ENCODE data around the gene SETBP1.
A peak's percentile ranks its signal among the peaks of the same experiment; 100 is the strongest.
"Not testable (repeated sequence)": the region's sequence is repeated elsewhere in the genome, so short reads cannot be mapped to it uniquely, and the experiment has no call there.

The SETBP1 gene

DNA sequence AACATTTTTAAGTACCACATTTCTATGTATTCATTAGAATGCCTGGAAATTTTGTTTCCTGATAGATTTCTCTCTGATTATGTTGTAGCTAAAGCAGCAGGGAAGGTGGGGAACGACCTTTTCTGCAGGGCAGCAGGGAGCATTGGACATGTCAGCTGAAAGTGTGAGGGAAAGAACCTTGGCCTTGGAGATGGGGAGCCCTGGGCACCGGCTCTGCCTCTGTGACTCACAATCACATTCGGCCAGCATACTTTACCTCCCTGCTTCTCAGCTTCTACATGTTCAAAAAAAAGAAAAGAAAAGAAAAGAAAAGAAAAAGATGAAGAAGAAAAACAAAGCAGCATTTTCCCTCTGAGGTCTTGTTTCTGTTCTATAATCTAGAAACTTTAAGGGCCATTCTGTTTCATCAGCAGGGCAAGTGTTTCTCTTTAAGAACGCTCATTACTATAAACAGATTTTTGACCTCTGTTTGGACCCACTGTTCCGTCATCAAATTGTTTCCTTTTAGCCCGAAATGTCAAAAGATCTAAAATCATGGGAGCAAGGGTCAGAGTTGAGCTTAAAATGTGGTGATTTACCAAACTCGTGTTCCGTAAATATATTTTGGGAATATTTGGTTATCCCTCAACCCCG is 27.9 kb downstream of the SETBP1 start:
- DNase-seq = no peak

DNA sequence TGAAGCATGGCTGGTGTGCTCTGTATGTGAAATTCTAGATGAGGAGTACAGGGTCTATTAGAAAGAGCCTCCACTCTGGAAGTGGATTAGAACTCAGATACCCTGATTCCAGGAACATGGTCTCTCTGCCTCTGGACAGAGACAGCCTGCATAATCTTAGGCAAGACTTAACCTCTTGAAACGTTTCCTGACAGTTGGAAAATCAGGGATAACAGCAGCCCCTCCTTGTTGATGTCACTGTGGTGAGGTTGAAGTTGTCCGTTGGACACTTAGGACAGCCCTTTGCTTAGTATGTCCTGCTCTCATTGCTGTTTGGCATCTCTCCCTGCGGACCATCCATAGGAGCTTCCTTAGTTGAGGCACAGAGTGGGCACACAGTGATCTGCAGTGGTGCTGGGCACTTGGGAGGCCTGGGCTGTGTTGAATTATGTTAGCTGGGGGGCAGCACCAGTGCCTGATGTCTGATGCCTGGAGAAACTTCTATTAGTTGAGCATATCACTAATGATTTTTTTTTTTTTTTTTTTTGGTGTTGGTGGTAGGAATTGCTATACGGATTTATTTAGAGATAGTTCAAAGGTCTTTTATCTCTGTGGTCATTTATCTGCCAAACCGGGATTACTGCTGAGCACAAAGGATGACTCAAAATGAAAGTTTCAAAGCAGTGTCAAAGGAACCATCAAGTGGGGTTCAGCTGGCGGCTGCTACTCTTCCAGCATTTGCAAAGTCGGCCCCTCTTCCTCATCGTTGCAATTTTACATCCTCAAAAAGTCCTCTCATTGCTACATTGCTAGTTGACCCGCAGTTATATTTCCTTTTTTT is 28.8 kb downstream of the SETBP1 start:
- peak in 1 of 2 donors; percentile 16 for DNase-seq

DNA sequence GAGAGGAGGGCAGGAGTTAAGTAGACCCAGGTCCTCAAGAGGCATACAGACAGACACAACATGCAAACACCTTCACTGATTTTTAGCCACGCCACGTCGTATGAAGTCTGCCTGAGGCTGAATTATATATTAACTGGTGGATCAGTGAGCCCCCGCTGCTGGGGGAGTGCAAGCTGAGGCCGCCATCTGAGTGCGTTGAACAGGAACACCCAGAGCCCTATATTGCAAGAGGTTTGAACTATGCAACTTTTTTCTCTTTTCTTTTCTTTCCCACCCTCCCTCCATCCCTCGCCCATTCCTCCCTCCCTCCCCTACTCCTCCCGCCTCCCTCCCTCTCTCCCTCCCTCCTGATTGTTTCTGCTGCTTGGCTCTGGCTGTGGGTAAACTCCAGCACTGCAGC is 30.2 kb downstream of the SETBP1 start:
- DNase-seq = no peak

DNA sequence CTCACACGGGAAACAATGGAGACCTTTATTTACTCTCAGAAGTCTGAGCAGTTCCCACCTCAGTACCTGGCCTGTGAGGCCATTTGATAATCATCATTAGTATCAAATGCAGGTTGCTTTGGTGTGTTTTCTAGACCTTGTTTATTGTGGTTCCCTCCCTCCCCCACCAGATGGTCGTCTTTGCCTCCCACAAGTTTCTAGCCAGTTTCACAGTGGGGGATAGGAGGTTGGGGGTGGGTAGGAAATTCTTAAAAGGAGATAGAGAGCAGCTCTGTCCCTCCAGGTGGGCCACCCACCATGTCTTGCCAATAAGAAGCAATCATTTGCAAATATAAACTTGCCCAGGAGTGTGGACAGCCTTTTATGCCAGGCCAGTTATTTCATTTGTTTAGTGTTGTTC is 31.3 kb downstream of the SETBP1 start:
- DNase-seq = no peak

DNA sequence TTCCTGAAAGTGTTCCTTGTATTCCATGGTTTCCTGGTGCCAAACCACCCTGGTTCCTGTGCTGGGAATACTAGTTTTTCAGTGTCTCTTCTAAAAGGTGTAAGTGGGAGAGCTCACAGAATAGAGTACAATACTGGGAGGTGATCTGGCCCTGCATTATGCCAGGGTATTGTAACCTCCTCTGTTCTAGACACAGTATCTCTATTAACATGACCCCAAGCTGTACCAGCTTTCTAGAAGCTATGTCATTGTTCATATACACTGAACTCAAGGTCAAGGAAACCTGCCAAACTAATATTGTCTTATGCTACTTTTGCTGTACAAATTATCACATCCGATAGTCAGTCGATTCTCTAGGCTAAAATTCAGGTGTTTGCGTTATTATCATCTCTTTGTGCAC is 32.7 kb downstream of the SETBP1 start:
- no peak for DNase-seq

DNA sequence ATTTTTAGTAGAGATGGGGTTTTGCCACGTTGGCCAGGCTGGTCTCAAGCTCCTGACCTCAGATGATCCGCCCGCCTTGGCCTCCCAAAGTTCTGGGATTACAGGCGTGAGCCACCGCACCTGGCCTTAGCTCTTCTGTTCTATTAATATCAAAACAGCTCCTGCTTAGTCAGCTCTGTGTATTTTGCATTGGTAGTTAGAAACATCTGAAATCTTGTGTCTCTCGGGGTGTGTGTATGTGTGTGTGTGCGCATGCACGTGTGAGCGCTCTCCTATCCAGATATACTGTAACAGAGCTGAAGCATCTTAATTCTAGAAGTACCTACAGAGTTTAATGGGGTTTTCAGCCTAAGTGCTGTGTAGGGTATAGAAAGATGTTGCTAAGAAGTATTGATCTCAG is 33.7 kb downstream of the SETBP1 start:
- no peak for DNase-seq

DNA sequence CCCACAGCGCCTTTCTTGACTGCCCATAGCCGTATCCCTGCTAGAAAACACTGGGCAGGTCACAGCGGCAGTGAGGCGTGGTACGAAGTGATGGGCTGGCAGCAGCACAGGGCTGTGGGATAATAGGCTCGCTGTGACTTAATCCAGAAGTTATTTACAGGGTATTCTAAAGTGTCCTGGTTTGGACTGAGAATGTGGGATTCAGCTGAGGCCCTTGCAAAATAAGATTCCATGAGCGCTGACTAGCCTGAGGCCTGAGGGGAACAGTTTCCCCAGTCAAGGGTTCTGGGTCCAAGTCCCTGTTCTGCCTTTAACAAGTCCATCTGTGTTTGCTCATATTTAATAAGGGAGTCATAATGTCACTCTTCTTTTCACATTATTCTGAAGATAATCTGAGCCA is 34.6 kb downstream of the SETBP1 start:
- DNase-seq = no peak

DNA sequence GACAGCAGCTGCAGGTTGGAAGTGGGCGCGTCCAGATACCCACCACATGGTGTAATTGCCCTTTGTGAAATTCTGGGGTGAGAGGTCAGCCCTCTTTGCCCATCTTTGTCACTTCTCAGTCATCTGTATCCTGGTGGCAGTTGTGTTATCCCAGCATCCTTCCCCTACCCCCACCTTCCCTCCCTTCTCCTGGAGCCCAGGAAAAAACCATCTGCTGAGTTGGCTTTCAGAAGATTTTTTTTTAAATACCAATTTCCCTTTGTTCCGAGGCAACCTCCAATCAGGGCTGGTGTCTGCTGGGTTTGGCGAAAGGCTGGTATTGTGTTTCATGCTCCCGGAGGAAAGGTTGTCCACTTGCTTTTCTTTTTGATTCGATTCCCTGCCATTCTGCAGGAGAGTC is 35.2 kb downstream of the SETBP1 start:
- DNase-seq = no peak

DNA sequence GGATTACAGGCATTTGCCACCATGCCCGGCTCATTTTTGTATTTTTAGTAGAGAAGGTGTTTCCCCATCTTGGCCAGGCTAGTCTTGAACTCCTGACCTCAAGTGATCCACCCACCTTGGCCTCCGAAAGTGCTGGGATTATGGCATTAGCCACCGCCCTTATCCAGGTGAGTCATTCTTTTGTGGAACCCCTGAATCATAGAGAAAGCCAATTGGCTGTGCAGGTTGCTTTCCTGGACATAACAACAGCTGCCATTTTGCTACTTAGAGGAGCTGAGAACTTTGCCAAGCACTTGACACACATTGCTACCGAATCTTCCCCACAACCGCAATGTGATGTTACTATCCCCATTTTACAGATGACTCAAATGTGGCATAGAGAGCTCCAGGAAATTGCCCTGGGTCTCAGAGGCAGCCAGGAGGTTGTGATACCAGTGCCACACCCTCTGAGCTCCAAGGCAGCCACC is 36.0 kb downstream of the SETBP1 start:
- peak in 1 of 2 donors; percentile 18 for DNase-seq

DNA sequence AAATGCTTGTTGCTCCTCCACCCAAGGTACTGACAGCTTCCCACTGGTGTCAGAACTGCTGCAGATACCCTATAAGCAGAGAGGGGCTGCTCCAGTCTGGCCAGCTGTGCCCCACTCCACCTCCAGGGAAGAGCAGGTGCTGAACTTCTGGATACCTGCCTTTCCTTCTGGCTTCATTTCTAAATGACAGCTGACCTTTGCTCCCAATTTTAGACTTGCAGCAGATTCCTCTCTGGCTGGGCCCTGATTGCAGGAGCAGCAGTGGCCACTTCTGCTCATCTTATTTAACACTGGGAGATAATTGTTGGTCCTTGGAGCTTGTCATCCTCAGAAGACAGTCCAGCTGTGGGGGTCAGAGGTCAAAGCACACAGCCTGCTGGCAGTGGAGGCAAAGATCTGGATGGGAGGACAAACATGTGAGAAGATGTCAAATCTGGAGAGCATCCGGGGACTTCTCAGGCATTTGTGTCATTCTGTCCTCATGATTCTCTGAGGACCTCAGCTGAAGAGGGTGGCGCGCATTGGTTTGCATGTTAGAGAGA is 38.9 kb downstream of the SETBP1 start:
- no peak for DNase-seq

DNA sequence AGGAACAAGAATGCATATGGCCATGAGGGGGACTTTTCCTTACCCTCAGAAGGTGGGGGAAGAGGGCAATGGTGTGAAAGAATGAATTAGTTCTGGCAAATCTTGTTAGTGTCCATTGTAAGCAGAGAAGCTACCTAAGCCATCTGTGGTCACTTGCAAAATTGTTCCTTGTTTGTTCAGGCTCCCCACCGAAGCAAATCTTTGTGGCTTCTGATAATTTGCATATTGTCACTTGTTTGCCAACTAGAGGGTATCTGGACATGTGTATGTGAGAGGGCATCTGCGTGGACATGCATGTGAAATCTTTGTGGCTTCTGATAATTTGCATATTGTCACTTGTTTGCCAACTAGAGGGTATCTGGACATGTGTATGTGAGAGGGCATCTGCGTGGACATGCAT is 41.1 kb downstream of the SETBP1 start:
- not testable (repeated sequence) for DNase-seq

DNA sequence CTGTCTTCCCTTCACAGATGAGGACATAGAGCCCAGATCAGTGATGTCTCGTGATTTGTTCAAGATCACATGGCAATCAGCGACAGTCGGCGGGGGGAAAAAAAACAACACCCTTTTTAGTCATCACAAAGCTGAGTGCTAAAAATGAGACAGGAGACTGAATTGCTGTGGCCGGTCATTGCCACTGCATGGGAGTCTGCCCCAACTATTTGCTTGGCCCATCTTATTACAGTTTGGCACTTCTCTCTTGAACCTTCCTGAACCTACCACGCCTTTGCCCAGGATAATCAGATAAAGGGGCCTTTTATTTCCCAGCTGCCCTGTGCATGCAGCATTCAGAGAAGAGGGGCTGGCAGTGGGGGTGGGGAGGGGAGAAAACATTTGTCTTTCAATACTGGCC is 42.7 kb downstream of the SETBP1 start:
- peak; percentile 18 to 27 for DNase-seq

DNA sequence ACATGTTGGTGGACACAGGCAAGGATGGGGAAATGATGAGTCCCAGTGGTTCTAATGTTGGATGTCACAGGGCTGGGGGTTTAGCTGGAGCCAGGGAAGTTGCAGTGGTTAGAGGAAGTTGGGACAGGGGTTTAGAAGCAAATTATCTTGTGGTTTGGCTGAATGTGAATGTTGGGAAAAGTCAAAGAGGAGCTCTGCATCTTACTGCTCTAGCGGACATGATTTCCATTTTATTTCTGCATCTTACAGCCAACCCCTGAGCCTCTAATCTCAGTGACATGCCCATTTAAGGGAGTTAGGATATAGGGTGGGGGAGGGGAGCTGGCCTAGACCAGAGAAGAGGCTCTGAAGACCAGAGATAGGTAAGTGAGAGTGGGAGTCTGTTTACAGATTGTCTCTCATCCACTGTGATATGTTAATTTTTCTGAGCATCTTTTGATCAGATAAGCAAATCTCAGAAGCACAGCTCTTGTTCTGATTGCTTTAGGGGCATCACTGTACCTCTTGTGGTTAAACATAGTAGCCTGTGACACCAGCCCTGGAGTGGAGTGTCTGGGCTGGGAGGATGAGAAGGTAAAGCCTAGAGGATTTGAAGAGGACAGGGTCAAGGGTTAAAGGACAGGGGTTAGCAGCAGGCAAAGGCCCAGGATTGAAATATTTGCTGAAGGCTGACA is 43.6 kb downstream of the SETBP1 start:
- peak in 1 of 2 donors; percentile 37 for DNase-seq

DNA sequence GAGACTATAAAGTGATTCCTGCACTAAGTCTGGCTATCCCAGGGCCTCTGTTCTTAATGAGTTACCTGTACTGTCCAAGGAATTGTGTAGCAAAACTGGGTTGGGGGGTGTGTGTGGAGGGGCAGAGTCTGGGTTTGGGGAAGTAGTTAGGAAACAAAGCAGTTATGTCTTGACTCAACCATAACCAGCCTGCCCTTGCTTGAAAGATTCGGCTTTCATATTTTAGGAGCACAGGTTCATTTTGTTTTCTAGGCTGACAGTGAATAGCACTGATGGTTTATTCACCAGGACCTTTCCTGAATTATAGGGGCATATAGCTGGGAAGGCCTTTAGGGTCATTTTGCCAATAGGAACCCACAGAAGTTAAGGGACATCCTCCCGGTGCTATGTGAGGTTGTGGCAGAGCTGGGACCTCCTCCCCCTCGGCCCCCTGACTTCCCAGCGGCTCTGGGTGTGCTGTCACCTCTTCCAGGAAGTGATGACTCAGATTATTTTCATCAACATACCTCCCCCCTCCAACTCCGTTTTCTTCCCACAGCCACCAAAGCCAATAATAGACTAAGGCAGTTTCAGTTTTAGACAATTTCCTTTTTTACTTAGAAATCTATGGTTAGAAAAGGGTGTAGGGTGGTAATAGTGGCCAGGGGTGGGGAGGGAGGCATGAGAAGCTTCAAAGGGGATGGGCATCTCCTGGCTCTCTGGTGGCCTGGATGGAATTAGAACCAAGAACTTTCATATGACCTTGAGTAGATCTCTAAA is 44.8 kb downstream of the SETBP1 start:
- DNase-seq = peak; percentile 83 to 87

DNA sequence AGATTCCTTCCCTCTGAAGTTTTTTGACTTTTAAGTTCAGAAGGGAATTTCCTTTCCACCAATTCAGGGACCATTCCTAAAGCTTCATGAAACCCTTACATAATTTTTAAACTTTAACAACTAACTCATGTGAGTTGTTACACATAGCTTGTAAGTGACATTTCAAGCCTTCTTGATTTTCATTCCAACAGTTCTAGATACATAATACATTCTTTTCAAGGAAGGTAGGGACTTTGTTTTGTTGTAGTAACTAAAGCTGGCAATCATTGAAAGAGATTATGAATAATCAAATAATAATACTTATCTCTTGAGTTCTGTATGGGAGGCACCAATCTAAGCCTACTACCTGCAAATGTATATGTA is 45.4 kb downstream of the SETBP1 start:
- DNase-seq = no peak

DNA sequence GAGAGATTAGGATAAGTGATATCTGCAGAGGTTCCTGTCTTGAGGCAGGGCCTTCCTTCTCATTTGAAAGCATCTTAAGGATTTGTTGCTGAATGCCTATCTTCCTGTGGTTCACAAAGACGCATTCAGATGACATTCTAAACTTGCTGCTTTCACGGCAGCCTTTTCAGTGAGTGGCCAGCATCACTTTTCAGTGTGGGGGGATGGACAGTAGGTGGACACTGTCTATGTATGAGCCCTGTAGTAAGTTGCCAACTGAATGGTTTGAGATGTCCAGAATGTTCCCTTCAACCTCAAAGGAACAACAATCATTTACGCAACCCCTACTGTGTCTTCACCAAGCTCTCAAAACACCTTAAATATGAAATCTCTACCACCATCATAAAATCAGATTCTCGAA is 46.6 kb downstream of the SETBP1 start:
- DNase-seq = no peak

DNA sequence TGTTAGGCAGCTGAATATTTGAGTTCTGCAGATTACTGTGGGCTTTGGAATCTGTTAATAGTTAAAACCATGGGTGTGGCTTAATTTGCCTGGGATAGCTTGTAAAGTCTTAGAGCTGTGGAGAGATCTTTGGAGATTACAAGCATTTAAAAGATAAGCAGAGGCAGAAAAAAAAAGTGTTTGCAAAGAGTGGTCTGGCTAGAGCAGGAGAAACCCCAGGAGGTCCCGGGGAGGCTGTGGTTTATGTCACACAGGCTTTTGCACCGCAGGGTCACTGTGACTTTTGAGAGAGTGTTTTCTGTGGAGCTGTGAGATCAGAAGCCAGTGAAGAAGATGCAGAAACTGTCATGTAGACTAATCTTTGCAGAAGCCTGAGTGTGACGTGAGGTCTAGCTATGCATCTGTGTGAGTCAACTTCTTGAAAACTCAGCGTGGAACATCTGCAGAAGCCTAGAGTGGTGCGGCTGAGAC is 49.0 kb downstream of the SETBP1 start:
- DNase-seq = peak; percentile 55 to 65

DNA sequence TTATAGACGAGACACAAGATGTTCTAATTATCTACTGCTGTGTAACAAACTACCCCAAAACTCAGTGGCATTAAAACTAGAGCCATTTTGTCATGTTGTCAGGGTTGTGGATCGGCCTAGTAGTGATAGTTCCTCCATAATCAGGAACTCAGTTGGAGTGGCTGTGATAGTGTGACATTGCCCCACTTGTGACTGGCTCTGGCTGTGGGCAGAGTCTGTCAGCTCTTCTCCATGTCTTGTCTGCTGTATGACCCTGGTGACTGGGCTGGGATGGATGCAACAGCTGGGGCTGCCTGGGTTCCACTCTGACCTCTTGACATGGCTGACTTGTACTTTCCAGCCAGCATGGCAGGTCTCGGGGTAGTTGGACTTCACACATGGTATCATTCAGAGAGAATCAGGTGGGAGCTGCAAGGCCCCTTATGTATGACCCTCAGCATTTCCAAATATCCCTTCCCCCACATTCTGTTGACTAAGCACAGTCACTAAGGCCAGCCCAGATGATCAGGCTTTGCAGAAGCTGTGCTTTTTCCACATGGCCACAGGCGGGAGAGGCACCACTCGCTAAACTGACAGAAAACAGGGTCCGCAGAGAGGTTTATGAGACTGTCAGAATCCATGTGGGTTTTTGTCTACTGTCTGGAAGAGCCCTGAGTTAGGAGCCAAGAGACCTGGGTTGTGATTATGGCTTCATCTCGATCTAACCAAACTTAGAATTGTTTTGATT is 50.3 kb downstream of the SETBP1 start:
- DNase-seq = no peak

DNA sequence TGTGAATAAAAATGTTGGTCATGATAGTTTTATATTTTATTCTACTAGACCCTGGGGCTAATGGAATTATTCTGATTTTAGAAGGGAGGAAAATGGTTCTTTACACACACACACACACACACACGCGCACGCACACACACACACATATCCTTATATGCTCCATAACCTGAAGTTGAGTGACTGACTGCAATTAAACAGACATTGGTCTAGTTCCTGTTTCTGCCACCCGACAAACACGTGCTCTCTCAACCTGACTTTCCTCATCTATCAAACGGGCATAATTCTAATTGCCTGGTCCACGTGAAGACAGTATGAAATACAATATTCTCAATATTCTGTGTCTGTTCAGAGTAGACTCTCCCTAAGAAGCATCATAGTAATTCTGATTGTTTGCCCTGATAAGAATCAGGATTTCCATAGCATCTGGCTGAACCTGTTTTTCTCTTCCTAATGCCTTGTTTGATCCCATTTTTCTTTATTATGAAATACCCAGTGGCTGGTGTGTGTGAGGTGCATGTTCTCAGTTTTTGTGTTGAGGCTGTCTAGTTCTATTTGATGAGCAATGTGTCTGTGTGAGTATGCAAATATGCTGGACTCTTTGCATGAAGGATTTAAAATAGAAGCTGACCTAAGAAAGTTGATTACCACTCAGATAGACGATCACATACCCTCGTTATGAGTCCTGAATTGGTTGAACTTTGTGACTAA is 51.0 kb downstream of the SETBP1 start:
- DNase-seq = peak in 1 of 2 donors; percentile 24

DNA sequence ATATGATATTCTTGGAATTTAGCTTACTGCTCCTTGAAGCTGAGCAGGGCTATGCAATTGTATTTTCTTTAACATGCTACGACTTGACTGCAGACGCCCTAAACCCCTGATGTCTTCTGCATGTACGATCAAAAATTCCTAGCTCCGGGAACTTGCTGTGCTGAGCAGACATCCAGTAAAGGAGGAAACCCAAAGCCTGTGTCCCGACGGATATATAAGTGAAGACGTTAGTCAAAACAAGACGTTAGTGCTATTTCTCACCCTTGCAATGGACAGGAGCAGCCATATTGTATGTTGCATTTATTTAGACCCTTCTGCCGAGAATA is 51.5 kb downstream of the SETBP1 start:
- DNase-seq = no peak

DNA sequence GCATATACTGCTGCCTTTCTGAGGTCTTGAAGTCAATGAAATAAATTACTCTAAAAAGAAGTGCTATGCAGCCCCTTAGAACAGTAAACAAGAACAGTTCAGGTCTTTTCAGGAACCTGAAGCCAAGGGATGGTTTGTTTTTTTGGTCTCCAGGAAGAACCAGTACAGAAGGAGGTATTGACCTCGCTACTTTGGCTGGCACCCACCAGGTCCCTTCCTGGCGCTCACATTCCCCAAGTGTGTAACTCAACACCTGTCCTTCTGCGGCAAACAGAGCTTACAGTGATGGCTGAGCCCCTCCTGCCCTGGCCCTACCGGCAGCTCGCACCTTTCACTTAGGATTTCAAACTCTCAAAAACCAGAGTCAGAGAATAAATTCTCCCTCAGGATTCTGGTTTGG is 51.9 kb downstream of the SETBP1 start:
- DNase-seq = no peak
